OCI-LY7 (cell line): ENCODE results near the gene SERPINA3.

Source experiments
- CTCF ChIP-seq: fragments of 200-600 bp; sonication (generic); conservative IDR thresholded peaks from 2 replicates; pipeline ENCODE4 v1.5.1; 2014; ENCODE audit warnings: mild to moderate bottlenecking, antibody characterized with exemption, low read length, moderate library complexity, mixed read lengths
- EZH2phosphoT487 ChIP-seq: fragments of 200-600 bp; sonication (generic); IDR thresholded peaks from 2 replicates; pipeline ENCODE4 v1.6.1; 2018; ENCODE audit warnings: low read depth, borderline replicate concordance, mild to moderate bottlenecking, mixed run types, antibody characterized with exemption, low read length, moderate library complexity, mixed read lengths

DNA sequence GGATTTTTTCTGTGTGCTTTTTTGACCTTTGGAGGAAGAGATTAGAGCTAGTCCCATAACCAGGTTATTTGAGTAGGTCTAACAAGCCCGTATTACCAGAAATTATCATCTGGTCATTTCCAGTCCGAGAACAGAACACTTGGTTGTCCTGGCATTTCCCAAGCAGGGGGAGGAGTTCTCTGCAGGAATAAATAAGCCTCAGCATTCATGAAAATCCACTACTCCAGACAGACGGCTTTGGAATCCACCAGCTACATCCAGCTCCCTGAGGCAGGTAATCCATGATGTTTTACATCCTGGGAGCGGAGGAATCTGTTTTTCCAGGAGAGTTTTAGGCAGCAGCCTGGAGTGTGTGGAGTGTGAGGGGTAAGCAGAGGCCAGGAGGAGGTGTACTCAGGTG, at the start of gene SERPINA3:
- TF ChIP-seq CTCF, result no peak
- no peak for TF ChIP-seq EZH2phosphoT487
